ENCODE data around the gene NDUFB1.

NDUFB1 gene

DNA sequence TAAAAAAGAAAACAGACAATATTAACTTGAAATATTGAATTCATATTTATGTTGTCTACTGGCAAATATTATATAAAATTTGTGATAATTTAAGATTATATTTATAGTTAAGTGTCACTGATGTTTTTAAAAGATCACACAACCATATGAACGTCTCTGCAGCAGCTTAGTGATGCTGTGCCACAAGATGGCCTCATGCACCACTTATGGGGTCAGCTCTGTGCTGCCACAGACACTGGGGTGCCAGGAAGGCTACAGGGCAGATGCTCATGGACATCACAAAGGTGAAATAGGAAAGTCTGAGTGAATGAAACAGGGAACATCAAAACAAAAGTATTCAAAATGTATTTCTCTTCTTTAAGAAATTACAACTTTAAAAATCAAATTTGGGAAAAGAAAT lies 28.2 kb downstream of the NDUFB1 start:
- Histone ChIP-seq H3K36me3 (replicated peaks) (peaks cover 7% of the 10 kb centered on the region), H3K4me3 (ENCODE audit: low read depth, low read length) (no peak overlapping the region), H3K27me3 (replicated peaks) (no peaks in the 10 kb centered on the region), H3K27ac (no peak overlapping the region)
- TF ChIP-seq, protein P1, sequence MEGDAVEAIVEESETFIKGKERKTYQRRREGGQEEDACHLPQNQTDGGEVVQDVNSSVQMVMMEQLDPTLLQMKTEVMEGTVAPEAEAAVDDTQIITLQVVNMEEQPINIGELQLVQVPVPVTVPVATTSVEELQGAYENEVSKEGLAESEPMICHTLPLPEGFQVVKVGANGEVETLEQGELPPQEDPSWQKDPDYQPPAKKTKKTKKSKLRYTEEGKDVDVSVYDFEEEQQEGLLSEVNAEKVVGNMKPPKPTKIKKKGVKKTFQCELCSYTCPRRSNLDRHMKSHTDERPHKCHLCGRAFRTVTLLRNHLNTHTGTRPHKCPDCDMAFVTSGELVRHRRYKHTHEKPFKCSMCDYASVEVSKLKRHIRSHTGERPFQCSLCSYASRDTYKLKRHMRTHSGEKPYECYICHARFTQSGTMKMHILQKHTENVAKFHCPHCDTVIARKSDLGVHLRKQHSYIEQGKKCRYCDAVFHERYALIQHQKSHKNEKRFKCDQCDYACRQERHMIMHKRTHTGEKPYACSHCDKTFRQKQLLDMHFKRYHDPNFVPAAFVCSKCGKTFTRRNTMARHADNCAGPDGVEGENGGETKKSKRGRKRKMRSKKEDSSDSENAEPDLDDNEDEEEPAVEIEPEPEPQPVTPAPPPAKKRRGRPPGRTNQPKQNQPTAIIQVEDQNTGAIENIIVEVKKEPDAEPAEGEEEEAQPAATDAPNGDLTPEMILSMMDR (IDR thresholded peaks at IDR 0.05; ENCODE audit: low read depth, low read length, missing control alignments) = peak; percentile 30
- in situ Hi-C loops (cut with HindIII; ENCODE audit: low pct_ligation_motif_present, low sequenced_read_pairs) = no loop called here
- no peak for DNase-seq

DNA sequence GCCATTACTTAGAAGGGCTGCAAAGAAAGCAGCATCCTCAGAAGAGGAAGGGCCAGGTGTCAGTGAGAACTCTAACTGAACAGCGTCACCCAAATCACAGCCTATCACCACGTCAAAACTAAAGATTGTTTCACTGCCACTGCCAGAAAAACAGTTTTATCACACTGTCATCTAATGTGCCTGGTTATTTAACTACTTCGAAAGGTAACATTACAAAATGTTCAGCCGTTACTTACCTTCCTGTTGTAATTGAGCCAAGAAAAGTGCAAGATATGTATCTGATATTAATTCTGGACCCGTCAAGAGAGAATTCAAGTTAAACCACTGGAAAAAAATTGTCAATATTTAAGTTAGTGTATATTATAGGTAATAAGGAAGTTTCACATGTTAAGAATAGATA lies 33.0 kb downstream of the NDUFB1 start:
- no peak overlapping the region for H3K27ac ChIP-seq
- no peaks in the 10 kb centered on the region for H3K27me3 ChIP-seq (replicated peaks)
- H3K4me3 ChIP-seq (ENCODE audit: low read depth, low read length) = no peak overlapping the region
- peaks cover 6% of the 10 kb centered on the region for H3K36me3 ChIP-seq (replicated peaks)
- TF ChIP-seq, protein P1 (IDR thresholded peaks at IDR 0.05; ENCODE audit: low read depth, low read length, missing control alignments) = no peak
- in situ Hi-C loops (cut with HindIII; ENCODE audit: low pct_ligation_motif_present, low sequenced_read_pairs) = no loop called here
- DNase-seq = no peak

DNA sequence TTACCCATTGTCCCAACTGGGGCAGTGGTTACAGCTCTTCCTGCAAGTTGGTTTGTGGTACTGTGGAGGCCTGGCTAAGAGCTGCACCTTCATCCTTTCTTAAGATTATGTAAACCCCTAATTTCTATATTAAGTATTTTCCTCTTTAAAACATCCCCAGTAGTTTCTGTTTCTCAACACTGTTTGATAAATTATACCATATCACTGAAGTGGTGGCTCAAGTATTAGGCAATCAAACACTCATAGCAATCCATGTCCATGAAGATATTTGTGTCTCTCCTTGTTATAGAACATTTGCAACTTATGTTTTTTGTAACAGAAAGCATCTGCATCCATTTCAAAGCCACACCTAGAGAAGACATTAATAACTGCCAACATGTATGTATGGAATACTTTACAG lies 47.0 kb downstream of the NDUFB1 start:
- DNase-seq = no peak
- peaks cover 3% of the 10 kb centered on the region for H3K36me3 ChIP-seq (replicated peaks)
- TF ChIP-seq, protein P1 (IDR thresholded peaks at IDR 0.05; ENCODE audit: low read depth, low read length, missing control alignments) = no peak
- no peak overlapping the region for H3K27ac ChIP-seq
- in situ Hi-C loops (cut with HindIII; ENCODE audit: low pct_ligation_motif_present, low sequenced_read_pairs) = no loop called here
- no peak overlapping the region for H3K4me3 ChIP-seq (ENCODE audit: low read depth, low read length)
- H3K27me3 ChIP-seq (replicated peaks) = no peaks in the 10 kb centered on the region

Data from brain microvascular endothelial cell (primary cell).